Natural killer cell (primary cell): ENCODE data around the gene ARL6. TPM values are rescaled to one million over a fixed set of nuclear protein-coding genes. Genes with fewer than 3 reads are reported as not detected.

Experiments
- ATAC-seq, 3 donors: fragments of 150-1000 bp in 2 of 3; fragments of 200-7000 bp in 1 of 3; cut with Tn5 transposase; 1 replicate in 1 of 3; 2 replicates in 2 of 3; pipeline ENCODE4 v1.10.0; 2021; ENCODE audit warnings: mild to moderate bottlenecking in 2 of 3, moderate library complexity in 2 of 3
- DNase-seq, 2 donors: peaks; one replicate each; pipeline versions ENCODE4 v3.0.0 to v3.0.0-alpha.2; 2013 to 2021; ENCODE audit warnings: mixed read lengths in 1 of 2
- H3K27ac ChIP-seq: one replicate; pipeline ENCODE4 v1.5.1; 2013; ENCODE audit warnings: mild to moderate bottlenecking, low read length
- H3K27me3 ChIP-seq: one replicate; pipeline ENCODE4 v1.6.1; 2013; ENCODE audit warnings: low read length; ENCODE audit not compliant: control insufficient read depth, insufficient read depth
- H3K36me3 ChIP-seq: one replicate; pipeline ENCODE4 v1.6.1; 2013; ENCODE audit warnings: low read length; ENCODE audit not compliant: control insufficient read depth, insufficient read depth
- H3K4me1 ChIP-seq: one replicate; pipeline ENCODE4 v1.6.1; 2013; ENCODE audit warnings: low read length; ENCODE audit not compliant: control insufficient read depth, insufficient read depth
- H3K4me3 ChIP-seq: one replicate; pipeline ENCODE4 v1.5.1; 2013; ENCODE audit warnings: low read length
- H3K9me3 ChIP-seq: one replicate; pipeline ENCODE4 v1.6.1; 2013; ENCODE audit warnings: low read length; ENCODE audit not compliant: control insufficient read depth, insufficient read depth
- H3K27ac Mint-ChIP-seq, 2 donors: one replicate each; pipeline ENCODE4 v1.8.0; 2022; ENCODE audit warnings: mild to moderate bottlenecking in 2 of 2, mixed read lengths in 2 of 2, moderate library complexity in 1 of 2
- H3K27me3 Mint-ChIP-seq, 2 donors: one replicate each; pipeline ENCODE4 v1.8.0; 2022; ENCODE audit warnings: low read depth in 2 of 2, mixed read lengths in 2 of 2
- H3K36me3 Mint-ChIP-seq: one replicate; pipeline ENCODE4 v1.8.0; 2022; ENCODE audit warnings: mixed read lengths
- H3K4me1 Mint-ChIP-seq, 2 donors: one replicate each; pipeline ENCODE4 v1.8.0; 2022; ENCODE audit warnings: mixed read lengths in 2 of 2
- H3K4me3 Mint-ChIP-seq: one replicate; pipeline ENCODE4 v1.8.0; 2022; ENCODE audit warnings: mild to moderate bottlenecking, moderate library complexity, mixed read lengths
- H3K9me3 Mint-ChIP-seq, 2 donors: one replicate each; pipeline ENCODE4 v1.8.0; 2022; ENCODE audit warnings: mixed read lengths in 2 of 2
- CTCF ChIP-seq: fragments of 200-600 bp; IDR thresholded peaks from one replicate; pipeline ENCODE4 v1.8.0; 2022; ENCODE audit warnings: antibody characterized with exemption
- WGBS: methylation state at CpG from one replicate; pipeline ENCODE4 v1.1.7; 2013; ENCODE audit warnings: missing lambda C conversion rate; ENCODE audit not compliant: insufficient coverage; 5-methylcytosine and 5-hydroxymethylcytosine counted together
- intact Hi-C: fragments of 100-400 bp; cut with micrococcal nuclease; formaldehyde crosslinking; loops from one replicate; pipeline ENCODE4 v1.14.2; 2022
- total RNA-seq, 4 donors: library from RNA; stranded (reverse); fragments of 120-200 nt in 1 of 4; gene quantifications; one replicate each; pipeline versions ENCODE4 v1.2.3 to v1.2.4, GENCODE V29; 2013 to 2022

The ARL6 gene
- total RNA-seq, 3 donors from 2014 or later (not counting 1 experiment from before 2014, with no cell fraction given) = 2.1 to 4.9 (median 2.3) TPM

GRCh38 chr3:97825101-97825500, 60.5 kb downstream of the ARL6 start:
- H3K4me1 Mint-ChIP-seq = peaks cover 19 to 22% of the 10 kb centered on the region in 2 donors
- DNase-seq (no peak), ATAC-seq (no peak)
- no peak overlapping the region for H3K27ac Mint-ChIP-seq
- H3K9me3 Mint-ChIP-seq = no peaks in the 10 kb centered on the region
- no peak for TF ChIP-seq CTCF
- no peak overlapping the region for H3K4me3 ChIP-seq
- no peak overlapping the region for H3K27ac ChIP-seq
- H3K36me3 Mint-ChIP-seq = peaks cover 6% of the 10 kb centered on the region
- 95% methylated on average over 1 of the region's 1 CpG for WGBS
- no peaks in the 10 kb centered on the region for H3K9me3 ChIP-seq
- H3K27me3 Mint-ChIP-seq = peaks cover 29 to 33% of the 10 kb centered on the region in 2 donors
- H3K4me3 Mint-ChIP-seq = no peak overlapping the region
- peaks cover 17% of the 10 kb centered on the region for H3K4me1 ChIP-seq
- H3K36me3 ChIP-seq = no peaks in the 10 kb centered on the region
- H3K27me3 ChIP-seq = peaks cover 4% of the 10 kb centered on the region
- intact Hi-C loops = no loop called here

- H3K36me3 ChIP-seq = no peaks in the 10 kb centered on the region
- H3K27me3 Mint-ChIP-seq = peaks cover 25 to 40% of the 10 kb centered on the region in 2 donors
- no peak overlapping the region for H3K27ac ChIP-seq
- DNase-seq = no peak
- 100% methylated on average over 2 of the region's 2 CpGs for WGBS
- H3K36me3 Mint-ChIP-seq = peaks cover 3% of the 10 kb centered on the region
- peaks cover 3% of the 10 kb centered on the region in 2 donors for H3K4me1 Mint-ChIP-seq
- H3K9me3 ChIP-seq = no peaks in the 10 kb centered on the region
- no peaks in the 10 kb centered on the region for H3K4me1 ChIP-seq
- H3K27ac Mint-ChIP-seq = no peak overlapping the region
- H3K4me3 Mint-ChIP-seq = no peak overlapping the region
- no peak for ATAC-seq
- intact Hi-C loops = no loop called here
- TF ChIP-seq CTCF = no peak
- H3K4me3 ChIP-seq = no peak overlapping the region
- H3K27me3 ChIP-seq = no peaks in the 10 kb centered on the region
- no peaks in the 10 kb centered on the region for H3K9me3 Mint-ChIP-seq
Measured at GRCh38 chr3:97827741-97828471, 63.3 kb downstream of the ARL6 start.

GRCh38 chr3:97829198-97829597, 64.6 kb downstream of the ARL6 start:
- WGBS = 100% methylated on average over 1 of the region's 2 CpGs
- H3K9me3 ChIP-seq = no peaks in the 10 kb centered on the region
- Mint-ChIP-seq H3K36me3 (no peaks in the 10 kb centered on the region), H3K4me1 (no peaks in the 10 kb centered on the region), H3K27ac (no peak overlapping the region), H3K9me3 (no peaks in the 10 kb centered on the region), H3K27me3 (peaks cover 20 to 31% of the 10 kb centered on the region in 2 donors), H3K4me3 (no peak overlapping the region)
- no peak for TF ChIP-seq CTCF
- ATAC-seq (no peak), DNase-seq (no peak)
- intact Hi-C loops = no loop called here
- no peak overlapping the region for H3K27ac ChIP-seq
- no peak overlapping the region for H3K4me3 ChIP-seq
- no peaks in the 10 kb centered on the region for H3K36me3 ChIP-seq
- H3K4me1 ChIP-seq = no peaks in the 10 kb centered on the region
- H3K27me3 ChIP-seq = peaks cover 2% of the 10 kb centered on the region

- Mint-ChIP-seq H3K27ac (no peak overlapping the region), H3K4me3 (no peak overlapping the region), H3K4me1 (no peaks in the 10 kb centered on the region), H3K27me3 (peaks cover 11 to 36% of the 10 kb centered on the region in 2 donors), H3K9me3 (no peaks in the 10 kb centered on the region), H3K36me3 (no peaks in the 10 kb centered on the region)
- no peak for TF ChIP-seq CTCF
- Histone ChIP-seq H3K36me3 (no peaks in the 10 kb centered on the region), H3K4me1 (no peaks in the 10 kb centered on the region), H3K4me3 (no peak overlapping the region), H3K9me3 (no peaks in the 10 kb centered on the region), H3K27ac (no peak overlapping the region), H3K27me3 (peaks cover 2% of the 10 kb centered on the region)
- DNase-seq (no peak), ATAC-seq (no peak)
- 92% methylated on average over 1 of the region's 2 CpGs for WGBS
- intact Hi-C loops = no loop called here
Measured at GRCh38 chr3:97830638-97831037, 66.1 kb downstream of the ARL6 start.
